SU-DHL-6 (cell line): ENCODE results near the gene APOBEC3G.

ENCODE experiments used
- CTCF ChIP-seq: fragments of 200-600 bp; sonication (generic); IDR thresholded peaks from one replicate; pipeline ENCODE4 v1.5.1; 2017; ENCODE audit warnings: antibody characterized with exemption, mild to moderate bottlenecking, low read length, moderate library complexity; ENCODE audit not compliant: insufficient read depth, poor library complexity, severe bottlenecking
- EZH2phosphoT487 ChIP-seq: fragments of 200-600 bp; sonication (generic), shearing (Covaris generic); conservative IDR thresholded peaks from 2 replicates; pipeline ENCODE4 v1.6.1; 2018; ENCODE audit warnings: mild to moderate bottlenecking, antibody characterized with exemption, low read length, moderate library complexity, mixed read lengths

- TF ChIP-seq CTCF: no peak
- TF ChIP-seq EZH2phosphoT487: no peak
These were observed 35.2 kb upstream of the APOBEC3G start for GRCh38 chr22:39041908-39042307.
